HG02884 (cell line): ENCODE results near the gene ZNF846.
"Not testable (repeated sequence)": the region's sequence is repeated elsewhere in the genome, so short reads cannot be mapped to it uniquely, and the experiment has no call there.

Experiments
- ATAC-seq: cut with Tn5 transposase; IDR thresholded peaks from one replicate; pipeline ENCODE4 v1.9.1; 2021; ENCODE audit warnings: mild to moderate bottlenecking, moderate library complexity; ENCODE audit not compliant: unreplicated experiment

The ZNF846 gene

GRCh38 chr19:9768175-9769112 is at the start of gene ZNF846:
TSS of gene ZNF846 (minus strand) at chr19:9768738. CDS start at chr19:9764950, 3,788 bp downstream.
- ATAC-seq: peak; percentile 94

DNA sequence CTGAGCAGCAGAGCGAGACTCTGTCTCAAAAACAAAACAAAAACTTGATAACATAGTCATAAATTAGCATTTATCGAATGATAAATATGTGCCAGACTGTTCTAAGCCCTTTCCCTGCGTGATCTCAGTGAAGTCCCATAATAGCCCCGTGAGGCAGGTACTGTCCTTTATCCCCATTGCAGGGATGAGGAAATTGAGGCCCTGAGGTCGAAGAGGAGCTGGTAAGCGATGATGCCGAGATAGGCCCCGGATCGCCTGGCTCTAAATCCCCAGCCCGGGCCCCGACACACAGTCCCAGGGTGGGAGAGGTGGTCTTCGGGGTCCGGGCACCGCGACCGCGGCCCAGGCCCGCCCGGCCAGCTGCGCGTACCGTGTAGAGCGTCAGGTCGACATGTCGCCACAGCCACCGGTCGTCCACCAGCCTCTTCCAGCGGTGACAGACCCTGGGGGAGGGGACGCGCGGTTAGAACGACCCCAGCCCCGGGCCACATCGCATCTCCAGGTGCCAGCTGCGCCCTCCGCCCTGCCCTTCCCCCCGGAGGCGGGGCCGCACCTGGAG is 49.7 kb upstream of the ZNF846 start:
- ATAC-seq: no peak

DNA sequence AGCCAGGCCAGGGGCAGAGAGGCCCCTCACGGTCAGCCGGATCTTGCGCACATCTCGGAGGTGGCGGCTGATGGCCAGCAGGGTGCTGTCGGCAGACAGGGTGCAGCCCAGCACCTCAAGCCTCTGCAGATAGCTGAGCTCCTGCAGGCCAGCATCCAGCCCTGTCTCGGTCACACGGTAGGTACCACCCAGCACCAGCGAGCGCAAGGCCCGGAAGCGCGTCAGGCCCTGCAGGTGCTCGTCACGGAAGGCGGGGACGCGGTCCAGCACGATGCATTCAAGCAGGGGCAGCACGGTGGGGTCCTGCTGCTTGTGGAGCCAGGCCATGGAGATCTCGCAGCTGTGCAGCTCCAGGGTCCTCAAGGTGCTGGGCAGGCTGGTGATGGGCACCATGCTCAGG is 42.6 kb upstream of the ZNF846 start:
- ATAC-seq: no peak

DNA sequence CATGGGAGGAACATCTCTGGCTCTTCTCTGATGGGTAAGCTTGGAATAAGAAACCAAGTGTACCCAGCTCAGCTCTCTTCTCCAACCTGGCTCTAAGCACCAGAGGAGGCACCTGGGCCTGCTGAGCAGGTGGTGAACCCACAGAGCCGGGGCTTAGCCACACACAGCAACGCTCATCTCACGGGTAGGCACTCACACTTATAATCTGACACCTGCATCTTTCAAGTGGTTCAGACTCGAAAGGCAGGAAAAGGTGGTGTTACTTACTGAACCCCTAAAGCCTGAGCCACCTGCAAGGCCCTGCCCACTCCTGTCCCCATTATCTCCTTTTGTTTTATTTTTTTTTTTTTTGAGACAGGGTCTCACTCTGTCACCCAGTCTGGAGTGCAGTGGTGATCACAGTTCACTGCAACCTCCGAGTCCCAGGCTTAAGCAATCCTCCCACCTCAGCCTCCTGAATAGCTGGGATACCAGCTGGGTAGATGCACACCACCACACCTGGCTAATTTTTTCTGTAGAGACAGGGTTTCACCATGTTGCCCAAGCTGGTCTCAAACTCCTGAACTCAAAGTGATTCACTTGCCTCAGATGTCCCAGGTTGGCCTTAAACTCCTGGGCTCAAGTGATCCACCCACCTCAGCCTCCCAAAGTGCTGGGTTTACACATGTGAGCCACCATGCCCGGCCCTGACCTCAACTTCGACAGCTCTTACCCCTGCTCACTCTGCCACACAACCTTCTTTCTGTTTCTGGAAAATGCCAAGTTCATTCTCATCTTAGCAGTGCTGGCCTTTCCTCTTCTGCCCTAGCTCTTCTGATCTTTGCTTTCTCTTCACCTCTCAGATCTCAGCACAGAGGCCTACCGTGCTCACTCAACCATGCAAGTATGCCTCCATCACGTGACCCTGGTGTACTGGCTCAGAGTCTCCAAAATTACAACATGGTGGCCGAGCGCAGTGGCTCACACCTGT is 40.6 kb upstream of the ZNF846 start:
- no peak for ATAC-seq

DNA sequence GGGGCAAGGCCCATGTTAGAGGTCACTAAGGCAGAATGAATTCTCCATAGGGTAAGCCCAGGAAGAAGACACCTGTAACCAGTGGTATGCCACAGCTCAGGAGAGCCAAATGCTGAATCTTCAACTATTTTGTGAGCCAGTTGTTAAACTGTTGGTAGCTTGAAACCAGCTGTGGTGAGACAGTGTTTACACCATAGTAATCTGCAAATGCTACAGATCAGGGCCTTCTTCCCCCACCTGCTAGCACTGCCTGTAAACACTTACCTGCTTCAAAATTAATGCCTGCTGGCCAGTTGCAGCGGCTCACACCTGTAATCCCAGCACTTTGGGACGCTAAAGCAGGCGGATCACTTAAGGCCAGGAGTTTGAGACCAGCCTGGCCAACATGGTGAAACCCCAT is 38.3 kb upstream of the ZNF846 start:
- ATAC-seq: no peak

- ATAC-seq: no peak
Measured at GRCh38 chr19:9801976-9802375, 33.4 kb upstream of the ZNF846 start.

DNA sequence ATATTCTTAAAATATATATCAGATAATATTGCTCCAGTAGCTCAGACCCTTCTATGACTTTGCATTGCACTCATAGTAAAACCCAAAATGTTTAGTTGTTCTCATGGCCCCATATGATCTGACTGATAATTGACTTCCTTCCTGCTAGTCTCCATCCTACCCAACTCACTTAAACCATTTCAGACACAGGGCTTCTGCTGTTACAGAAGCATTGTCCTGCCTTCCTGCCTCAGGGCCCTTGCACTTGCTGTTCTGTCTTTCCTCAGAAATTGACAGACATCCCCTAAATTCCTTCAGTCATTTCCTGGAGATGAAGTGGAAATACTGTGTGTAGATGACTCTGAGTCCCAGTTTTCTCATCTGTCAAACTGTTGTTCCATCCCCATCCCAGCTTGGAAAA is 30.6 kb upstream of the ZNF846 start:
- ATAC-seq: no peak

DNA sequence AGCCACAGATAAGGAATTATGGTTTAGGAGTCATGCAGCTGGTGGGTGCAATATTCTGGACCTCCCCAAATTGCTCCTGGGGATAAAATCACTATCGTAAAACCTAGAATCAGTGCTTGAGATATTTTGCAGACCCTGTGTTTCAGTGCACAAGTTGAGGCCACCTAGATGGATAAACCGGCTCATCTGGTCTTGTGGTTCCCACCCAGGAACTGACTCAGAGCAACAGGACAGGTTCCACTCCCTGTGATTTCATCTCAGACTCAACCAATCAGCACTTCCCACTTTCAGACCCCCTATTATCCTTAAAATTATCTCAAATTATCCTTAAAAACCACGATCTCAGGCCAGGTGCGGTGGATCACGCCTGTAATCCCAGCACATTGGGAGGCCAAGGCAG is 29.3 kb upstream of the ZNF846 start:
- ATAC-seq: no peak

DNA sequence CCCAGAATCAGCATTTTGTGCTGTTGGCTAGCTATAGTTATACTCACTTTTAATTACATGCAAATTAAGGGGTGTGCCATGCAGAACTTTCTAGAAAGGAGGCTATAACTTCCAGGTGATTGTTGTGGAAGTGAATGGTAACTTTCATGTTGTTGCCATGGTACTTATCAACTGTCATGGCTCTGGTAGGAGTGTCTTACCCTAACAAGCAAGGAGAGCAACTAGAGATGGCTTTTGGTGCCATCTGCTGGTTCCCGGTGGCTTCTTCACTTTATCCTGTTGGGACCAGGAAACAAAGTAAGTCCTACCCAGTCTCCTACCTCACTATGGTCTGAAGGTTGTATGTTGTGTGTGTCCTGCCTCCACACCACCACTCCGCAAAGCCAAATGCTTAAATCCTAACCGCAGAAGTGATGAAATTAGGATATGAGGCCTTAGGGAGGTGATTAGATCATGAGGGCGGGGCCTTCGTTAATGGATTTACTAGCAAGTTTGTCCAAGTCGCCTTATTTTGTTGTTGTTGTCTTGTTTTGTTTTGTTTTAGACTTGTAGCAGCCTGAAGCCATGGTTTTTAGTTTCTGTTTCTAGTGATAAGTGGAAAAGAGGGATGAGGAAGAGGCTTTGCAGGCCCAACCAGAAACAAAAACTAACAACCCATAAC is 27.7 kb upstream of the ZNF846 start:
- ATAC-seq: peak; percentile 63

GRCh38 chr19:9793071-9793591 is 24.6 kb upstream of the ZNF846 start:
- ATAC-seq: no peak

DNA sequence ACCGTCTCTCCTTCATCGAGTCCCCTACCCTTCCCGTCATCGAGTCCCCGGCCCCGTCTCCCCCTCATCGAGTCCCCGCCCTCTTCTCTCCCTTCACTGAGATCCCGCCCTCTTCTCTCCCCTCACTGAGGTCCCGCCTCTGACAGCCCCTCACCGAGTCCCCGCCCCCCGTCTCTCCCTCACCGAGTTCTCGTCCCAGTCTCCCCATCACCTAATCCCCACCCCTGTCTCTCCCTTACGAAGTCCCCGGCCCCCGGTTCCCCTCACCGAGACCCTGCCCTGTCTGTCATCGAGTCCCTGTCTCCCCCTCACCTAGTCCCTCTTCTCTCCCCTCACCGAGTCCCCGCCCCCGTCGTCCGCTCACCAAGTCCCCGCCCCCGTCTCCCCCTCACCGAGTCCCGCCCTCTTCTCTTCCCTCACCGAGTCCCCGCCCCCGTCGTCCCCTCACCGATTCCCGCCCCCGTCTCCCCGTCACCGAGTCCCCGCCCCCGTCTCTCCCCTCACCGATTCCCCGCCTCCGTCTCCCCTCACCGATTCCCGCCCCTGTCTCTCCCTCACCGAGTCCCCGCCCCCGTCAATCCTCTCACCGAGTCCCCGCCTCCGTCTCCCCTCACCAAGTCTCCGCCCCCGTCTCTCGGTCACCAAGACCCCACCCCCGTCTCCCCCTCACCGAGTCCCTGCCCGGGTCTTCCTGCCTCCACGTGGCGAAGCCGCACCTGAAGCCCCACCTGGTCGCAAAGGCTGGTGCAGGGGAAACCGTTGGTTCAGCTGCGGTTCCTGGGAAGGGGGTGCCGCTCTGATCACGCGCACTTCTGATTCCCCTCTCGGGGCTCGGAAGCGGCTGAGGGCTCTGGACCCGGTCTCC is 23.9 kb upstream of the ZNF846 start:
- ATAC-seq: no peak

- no peak for ATAC-seq
Measured at GRCh38 chr19:9791552-9792205, 23.1 kb upstream of the ZNF846 start.

- ATAC-seq: not testable (repeated sequence)
Measured at GRCh38 chr19:9791073-9791367, 22.5 kb upstream of the ZNF846 start.

- not testable (repeated sequence) for ATAC-seq
Measured at GRCh38 chr19:9789579-9789978, 21.0 kb upstream of the ZNF846 start.

- no peak for ATAC-seq
Measured at GRCh38 chr19:9789066-9789465, 20.5 kb upstream of the ZNF846 start.

GRCh38 chr19:9788604-9789003 is 20.1 kb upstream of the ZNF846 start:
- ATAC-seq: not testable (repeated sequence)

GRCh38 chr19:9786819-9787218 is 18.3 kb upstream of the ZNF846 start:
- no peak for ATAC-seq

- ATAC-seq: no peak
Measured at GRCh38 chr19:9786342-9786741, 17.8 kb upstream of the ZNF846 start.
